Stimulated activated CD8-positive, alpha-beta memory T cell treated with anti-CD3 and anti-CD28 coated beads, Interleukin-12 subunit alpha, Interleukin-12 subunit beta, amount 100 ng/mL, for 1 hour (primary cell): ENCODE measurements around the gene GPRC5D.
A peak's percentile ranks its signal among the peaks of the same experiment; 100 is the strongest.

Experiments used
- DNase-seq: peaks from one replicate; pipeline ENCODE4 v3.0.0-alpha.2; 2020; ENCODE audit warnings: low read depth

The GPRC5D gene

DNA sequence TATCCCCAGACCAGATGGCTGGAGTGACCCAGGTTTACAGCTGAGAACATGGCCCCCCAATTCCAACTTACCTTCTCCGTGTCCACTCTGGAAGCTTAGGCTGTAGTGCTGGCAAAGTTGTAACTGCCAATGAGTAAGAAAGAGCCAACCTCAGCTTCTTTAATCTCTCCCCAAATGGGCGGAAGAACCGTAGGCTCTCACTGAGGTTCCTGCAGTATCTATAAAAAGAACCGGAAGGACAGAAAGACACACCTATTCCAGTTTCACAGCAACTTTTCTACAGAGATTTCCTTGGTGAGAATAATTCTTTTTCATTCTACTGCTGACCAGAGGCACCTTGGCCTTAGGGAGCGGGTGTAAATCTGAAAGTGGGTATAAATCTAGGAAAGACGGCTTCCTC lies at the start of gene GPRC5D:
Gene GPRC5D, minus strand, starts transcription at position 135 of the 400 bp plus-strand sequence. CDS start 1,786 bp downstream, outside the sequence.
- DNase-seq: no peak

DNA sequence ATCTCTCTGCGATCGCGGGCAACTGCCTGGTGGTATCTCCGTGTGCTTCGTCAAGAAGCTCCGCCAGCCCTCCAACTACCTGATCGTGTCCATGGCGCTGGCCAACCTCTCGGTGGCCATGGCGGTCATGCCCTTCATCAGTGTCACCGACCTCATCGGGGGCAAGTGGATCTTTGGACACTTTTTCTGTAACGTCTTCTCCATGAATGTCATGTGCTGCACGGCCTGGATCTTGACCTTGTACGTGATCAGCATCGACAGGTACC lies 49.7 kb upstream of the GPRC5D start:
- DNase-seq: no peak

DNA sequence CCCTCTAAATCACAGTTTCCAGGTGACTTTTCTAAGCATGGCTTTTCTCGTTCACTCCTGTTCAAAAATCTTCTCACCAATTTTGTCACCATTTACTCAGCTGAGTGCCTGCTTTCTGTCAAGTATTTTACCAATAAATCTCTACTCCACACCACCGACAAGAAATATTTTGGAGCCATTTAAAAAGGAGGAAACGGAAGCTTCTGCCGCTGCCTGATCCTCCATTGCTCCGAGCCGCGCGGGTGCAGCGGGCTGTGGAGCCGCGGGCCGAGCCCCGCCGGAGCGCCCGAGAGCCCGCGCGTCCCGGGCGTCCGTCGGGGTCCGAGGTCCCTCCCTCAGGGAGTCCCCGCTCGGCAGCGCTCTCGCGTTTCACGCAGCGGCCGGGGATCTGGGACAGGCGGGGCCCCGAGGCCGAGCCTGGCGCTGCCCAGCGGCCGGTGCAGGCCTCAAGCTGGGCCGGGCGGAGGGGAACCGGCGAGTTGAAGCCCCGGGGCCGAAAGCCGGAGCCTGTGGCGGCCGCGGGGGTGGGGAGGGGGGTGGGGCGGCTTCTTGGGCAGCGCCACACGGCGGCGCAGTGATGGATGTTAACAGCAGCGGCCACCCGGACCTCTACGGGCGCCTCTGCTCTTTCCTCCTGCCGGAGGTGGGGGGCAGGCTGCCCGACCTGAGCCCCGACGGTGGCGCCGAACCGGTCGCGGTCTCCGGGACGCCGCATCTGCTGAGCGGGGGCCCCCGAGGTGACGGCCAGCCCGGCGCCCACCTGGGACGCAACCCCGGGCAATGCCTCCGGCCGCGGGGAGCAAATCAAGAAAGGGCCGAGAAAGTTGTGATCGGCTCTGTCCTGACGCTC lies 49.2 kb upstream of the GPRC5D start:
- no peak for DNase-seq

DNA sequence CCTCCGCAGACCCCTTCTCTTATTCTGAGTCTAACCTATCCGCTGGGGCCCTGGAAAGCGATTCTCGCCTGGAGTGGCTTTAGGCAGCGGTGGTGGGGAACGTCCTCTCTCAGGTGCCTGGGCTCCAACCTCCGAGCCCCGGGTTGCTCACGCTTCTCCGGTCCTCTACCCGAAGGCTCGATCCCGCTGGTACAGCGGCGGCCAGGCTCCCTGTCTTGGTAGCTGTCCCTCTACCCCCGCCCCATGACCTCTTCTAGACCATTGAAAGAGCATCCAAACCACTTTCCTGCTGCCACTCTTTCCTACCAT lies 48.6 kb upstream of the GPRC5D start:
- DNase-seq: peak; percentile 2

DNA sequence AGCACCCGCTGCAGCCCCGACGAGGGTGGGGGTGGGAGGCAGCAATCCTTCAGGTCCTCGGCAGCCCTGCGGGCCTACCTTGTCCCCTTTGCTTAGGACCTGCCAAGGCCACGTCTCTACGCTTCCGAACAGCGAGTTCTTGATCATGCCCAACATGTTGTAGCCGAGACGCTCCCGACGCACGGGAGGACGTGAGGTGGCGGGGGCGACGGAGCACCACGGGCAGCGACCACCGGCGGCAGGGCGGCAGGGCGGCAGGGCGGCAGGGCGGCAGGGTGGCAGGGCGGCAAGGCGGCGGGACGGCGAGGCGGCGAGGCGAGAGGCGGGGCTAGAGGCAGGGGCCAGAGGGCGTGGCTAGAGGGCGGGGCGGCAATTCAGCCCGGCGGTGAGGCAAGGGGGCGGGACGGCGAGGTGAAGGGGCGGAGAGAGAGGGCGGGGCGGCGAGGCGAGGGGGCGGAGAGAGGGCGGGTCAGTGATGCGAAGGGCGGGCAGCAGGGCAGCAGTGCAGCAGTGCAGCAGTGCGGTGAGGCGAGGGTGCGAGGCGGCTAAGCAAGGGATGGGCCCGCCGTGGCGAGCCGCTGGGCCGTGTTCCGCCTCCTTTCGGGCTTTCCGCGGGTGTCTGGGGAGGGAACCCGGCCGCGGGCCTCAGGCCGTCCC lies 48.1 kb upstream of the GPRC5D start, which contains the start of gene HEBP1:
Gene HEBP1, minus strand, starts transcription at position 307 of the 657 bp plus-strand sequence. Its CDS starts 151 bp downstream, at position 156.
- DNase-seq: peak; percentile 94

DNA sequence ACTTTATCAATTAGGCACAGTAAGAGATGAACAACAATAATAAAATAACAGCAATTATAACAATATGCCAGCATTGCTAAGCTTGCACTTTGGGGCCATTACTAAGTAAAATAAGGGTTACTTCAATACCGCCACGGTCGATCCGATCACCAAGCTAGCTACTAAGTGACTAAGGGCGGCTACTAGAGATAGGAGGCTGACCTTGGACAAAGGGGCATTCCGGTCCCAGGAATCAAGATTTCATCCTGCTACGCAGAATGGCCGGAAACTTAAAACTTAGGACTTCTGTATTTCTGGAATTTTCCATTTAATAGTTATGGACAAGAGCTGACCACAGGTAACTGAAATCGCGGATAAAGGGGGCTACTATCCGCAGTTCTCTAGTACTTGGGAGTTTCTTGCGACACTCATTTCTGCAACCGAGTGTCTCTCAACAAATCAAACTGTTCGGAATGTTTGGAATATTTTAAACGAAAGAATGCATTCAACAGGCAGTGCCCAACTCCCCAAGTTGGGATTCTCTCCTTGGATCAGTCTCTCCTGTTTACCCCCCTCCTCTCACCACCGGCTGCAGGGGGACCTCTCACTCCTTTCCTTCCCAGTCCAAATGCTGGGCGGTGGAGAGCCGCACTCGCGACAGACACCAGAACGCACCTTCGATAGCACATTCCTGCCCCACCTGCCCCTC lies 47.4 kb upstream of the GPRC5D start:
- peak; percentile 10 for DNase-seq

DNA sequence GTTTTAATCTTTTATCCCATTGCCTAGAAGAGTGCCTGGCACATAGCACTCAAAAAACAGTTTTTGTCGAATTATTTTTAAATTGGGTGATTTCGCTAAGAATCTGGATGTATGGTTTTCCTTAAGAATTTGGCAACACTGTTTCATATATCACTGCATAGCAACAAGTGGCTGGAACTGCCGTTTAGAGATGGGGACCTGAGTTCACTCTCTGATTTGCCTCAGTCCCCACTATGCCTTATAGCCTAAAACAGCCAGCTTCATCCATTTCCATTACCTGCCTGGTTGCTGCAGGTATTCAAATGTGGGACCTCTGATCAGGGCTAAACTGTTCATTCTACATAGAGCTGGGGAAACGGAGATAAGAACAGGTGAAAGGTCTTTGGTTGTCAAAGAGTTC lies 46.3 kb upstream of the GPRC5D start:
- DNase-seq: no peak

DNA sequence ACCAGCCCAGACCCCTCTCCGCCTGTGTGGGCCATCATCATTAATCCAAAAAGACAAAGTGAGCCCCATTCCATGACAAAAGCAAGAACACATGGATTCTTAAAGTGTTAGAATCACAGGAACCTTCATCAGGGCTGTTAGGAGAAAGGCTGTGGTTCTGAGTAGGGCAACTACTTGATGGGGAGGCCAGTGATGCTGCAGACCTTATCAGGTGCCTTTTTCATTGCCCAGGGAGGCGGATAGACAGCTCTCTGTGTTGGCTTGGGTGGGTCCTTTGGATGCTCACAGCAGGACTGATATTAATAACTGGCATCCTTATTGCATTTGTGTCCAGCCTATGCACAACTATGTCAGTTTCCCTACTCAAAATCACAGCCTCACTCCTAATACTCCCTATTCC lies 45.8 kb upstream of the GPRC5D start:
- DNase-seq: no peak

DNA sequence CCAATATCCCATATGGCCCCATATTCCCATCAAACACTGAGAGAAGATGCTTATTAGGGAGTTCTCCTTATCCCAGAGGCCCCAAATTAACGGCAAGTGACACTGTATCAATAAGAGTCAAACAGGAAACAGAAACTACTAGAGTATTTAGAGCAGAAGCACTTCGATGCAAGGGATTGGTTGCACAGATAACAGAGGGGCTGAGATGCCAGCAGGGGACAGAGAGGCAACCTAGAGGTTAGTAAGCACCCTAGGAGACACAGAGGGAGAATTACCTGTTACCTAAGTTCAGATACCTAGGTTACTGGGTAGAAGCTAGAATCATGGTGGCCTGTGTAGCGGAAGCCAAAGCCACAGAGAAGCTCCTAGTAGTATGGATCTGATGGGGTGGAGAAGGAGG lies 45.2 kb upstream of the GPRC5D start:
- DNase-seq: no peak

DNA sequence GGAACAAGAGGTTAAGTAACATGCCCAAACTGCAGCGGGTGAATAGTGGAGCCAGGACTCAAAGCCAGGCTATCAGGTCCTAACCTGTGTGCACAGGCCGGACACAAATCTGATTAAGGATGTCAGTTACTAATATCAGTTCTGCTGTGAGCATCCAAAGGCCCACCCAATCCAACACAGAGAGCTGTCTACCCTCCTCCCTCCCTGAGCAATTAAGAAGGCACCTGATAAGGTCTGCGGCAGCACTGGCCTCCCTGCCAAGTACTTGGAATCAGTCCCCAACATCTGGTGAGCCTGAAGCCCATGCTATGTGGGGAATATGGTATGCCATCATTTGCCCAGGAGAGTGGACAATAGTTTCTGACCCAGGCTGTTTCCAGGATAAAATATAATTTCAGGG lies 44.2 kb upstream of the GPRC5D start:
- no peak for DNase-seq

DNA sequence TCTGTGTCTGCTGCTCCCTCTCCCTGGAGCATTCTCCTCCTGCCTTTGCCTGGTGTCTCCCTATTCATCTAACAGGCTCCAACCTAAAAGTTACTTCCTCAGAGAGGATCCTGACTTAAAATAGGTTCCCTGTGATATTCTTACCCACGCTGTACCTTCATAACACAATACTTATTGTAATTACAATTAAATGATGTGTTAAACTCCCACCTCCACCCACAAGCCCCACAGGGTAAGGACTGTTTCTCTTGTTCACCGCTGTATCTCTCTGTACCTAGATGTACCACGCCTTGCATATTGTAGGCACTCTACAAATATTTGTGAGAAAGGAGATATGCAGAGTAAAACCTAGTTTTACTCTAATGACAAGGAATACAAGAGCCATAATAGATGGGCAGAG lies 43.1 kb upstream of the GPRC5D start:
- DNase-seq: no peak

DNA sequence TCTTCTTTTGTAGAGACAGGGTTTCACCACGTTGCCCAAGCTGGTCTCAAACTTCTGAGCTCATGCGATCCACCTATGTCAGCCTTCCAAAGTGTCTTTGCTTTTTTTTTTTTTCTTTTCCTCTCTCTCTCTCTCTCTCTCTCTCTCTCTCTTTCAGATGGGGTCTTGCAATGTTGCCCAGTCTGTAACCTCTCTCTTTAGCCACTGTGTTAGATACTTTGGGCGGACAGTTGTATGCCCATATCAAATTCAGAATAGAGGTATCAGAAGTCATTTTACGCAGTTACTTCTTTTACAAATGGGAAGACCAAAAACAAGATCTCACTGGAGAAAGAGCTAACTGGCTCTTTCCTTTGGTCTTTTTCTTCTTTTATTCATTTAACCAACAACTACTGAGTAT lies 41.4 kb upstream of the GPRC5D start:
- no peak for DNase-seq

DNA sequence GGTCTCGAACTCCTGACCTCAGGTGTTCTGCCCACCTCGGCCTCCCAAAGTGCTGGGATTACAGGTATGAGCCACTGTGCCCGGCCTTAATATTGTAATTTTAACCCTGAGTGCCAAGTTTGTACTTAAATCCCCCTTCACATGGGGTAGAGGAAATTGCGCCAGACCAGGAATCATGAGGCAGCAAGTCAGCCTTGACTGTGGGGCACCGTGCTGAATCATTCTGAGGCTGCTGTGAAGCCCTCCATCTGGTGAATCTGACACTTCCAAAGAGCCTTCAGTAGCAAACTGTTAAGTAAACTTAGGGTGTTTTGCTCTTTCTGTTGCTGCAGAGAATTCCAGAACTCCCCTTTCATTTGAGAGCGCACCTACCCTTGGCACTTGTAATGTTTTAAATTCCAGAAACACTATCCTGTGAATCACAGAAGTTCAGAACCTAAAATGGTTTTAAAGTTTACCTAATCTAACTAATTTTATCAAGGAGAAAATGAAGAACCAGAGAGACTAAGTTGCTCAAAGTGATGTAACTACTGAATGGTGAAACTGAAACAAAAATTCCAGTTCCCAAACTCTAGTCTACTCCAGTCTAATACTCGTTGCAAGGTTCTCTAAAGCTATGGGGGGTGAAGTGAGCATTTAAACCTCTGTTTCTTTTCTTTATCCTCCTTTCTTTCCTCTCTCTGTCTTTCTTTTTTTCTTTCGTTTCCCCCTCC lies 40.6 kb upstream of the GPRC5D start:
- DNase-seq: no peak

DNA sequence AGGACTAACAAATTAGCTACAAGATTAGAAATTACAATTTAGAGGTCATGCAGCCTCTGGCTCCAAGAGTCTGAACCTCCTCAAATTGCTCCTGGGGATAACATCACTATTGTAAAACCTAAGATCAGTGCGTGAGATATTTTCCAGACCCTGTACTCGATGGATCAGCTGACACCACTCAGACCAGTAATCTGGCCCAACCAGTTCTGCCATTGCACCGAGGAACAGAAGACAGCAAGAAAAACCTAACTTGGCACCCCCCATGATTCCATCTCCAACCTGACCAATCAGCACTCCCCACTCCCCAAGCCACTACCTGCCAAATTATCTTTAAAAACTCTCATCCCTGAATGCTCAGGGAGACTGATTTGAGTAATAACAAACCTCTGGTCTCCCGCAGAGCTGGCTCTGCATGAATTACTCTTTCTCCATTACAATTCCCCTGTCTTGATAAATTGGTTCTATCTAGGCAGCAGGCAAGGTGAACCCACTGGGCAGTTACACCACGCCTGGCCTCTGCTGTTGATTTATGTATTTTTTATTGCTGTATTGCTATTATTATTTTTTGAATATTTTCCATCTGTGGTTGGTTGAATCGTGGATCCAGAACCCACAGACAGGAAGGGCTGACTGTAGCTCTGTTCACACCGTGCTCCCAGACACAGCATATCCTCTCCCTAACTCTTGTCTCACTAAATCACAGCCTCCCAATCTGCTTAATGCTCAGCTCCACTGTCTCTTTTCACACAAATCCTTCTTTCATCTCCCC lies 38.9 kb upstream of the GPRC5D start:
- no peak for DNase-seq

DNA sequence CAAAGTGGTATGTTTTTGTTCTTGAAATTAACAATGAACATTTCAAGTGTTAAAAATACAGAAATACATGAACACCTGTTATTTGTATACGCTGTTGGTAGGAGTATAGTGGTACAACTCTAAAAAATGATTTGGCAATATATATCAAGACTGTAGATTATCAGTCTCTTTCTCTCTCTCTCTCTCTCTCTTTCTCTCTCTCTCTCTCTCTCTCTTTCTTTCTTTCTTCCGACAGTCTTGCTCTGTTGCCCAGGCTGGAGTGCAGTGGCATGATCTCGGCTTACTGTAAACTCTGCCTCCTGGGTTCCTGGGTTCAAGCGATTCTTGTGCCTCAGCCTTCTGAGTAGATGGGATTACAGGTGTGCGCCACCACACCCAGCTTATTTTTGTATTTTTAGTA lies 35.5 kb upstream of the GPRC5D start:
- no peak for DNase-seq

DNA sequence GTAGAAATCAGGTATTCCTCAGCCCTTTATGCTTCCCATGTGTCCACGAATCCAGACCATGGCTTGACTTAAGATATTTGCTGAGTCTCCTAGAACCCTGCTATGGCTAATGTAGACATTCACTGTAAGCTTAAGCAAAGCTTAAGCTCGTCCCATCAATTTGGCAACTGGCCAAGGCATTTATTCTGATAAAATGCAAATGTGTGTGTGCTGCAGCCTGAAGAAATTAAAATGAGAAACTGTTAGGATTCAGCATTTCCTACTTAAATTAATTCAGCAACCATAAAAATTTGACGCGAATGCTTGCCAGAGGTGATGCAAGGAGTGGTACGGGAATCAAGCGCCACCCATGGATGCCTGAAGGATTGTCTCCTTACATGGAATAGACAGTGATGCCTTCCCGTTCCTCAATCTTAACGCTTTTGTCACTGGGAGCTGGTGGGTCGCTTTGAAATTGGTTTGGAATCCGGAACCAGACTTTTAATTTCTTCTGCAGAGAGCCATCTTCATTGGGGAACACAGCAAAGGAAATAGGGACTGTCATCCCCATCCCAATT lies 34.9 kb upstream of the GPRC5D start:
- no peak for DNase-seq

DNA sequence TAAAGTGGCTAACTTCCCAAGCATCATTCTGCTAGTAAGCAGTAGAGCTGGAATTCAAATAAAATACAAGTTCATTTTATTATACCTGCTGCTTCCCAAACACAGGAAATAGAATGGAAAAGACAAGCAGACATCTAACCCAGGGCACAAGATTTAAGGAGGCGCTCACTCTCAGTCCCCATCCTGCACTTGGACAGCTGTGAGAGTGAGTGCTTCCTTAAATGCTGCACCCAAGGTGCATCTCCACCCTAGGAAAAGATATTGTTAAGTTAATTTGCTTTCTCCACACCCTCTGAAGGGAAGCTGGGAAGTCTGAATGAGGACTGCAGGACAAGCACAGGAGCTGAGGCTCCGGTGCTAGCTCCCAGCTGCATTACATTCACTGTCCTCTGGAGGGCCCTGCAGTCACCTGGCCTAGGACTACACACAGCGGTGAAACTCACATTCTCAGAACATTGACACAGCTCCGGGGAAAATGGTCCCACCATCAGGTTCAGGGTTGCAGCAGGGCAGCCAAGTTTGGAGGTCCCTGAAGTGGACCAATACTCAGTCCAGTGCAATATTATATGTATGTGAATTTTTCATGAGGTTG lies 33.9 kb upstream of the GPRC5D start:
- no peak for DNase-seq

DNA sequence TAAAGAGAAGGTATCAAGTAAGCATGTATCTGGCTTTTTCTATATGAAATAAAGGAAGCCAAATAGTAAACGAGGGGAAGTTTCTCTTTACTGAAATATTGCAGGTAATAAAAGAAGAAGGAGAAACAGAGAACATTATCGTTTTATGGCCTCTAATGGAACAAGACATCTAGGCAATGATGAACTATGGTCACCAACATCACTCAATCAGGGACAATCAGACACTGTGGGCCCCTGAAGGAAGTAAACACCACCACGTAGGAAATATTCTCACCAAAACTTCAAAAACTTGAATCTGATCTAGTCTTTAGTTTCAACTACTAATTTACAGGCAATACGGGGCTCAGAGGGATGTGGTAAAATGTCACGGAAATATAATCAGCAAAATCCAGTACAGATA lies 32.2 kb upstream of the GPRC5D start:
- no peak for DNase-seq

DNA sequence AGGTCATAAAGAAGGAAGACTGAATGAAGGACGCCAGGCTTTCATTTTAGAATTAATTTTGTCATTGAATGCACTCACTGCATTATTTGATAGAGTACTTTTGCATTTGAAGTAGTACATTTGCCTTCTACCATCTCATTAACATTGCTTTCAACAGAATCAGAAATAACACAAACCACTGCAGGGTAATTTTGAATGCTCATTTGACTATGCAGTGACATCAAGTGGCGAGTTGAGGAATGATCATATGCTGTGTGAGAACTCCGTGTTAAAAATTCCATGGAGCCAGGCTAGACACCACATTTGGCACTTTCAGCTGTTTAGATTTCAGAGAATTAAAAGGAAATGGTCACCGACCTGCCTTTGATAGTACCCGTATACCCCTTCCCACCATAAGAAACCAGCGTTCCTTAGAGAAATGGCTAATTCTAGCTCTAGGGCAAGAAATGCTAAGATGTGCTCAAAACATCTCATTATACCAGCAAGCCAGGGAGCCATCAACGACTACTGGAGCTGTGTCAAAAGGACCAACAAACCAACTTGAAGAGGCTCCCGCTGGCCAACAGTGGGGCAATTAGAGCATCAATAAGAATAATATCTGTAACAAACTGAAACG lies 31.6 kb upstream of the GPRC5D start:
- no peak for DNase-seq

DNA sequence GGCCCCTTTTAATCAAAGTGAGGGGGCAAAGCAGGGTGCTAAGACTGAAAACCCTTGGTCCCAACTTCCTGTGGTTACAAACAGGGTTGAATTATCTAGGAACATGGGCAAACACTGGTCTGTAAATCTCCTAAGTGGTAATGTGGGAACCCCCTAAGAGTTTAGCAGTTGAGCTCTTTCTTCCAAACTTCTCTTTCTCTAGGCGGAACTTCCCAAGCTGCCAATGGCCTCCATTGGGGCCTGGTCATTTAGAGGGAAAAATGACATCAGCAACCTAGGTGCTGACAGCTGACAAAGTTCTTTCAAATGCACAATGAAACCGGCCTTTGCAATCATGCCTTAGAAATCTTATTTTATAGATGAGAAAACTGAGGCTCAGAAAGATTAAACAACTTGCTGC lies 30.4 kb upstream of the GPRC5D start:
- DNase-seq: no peak

DNA sequence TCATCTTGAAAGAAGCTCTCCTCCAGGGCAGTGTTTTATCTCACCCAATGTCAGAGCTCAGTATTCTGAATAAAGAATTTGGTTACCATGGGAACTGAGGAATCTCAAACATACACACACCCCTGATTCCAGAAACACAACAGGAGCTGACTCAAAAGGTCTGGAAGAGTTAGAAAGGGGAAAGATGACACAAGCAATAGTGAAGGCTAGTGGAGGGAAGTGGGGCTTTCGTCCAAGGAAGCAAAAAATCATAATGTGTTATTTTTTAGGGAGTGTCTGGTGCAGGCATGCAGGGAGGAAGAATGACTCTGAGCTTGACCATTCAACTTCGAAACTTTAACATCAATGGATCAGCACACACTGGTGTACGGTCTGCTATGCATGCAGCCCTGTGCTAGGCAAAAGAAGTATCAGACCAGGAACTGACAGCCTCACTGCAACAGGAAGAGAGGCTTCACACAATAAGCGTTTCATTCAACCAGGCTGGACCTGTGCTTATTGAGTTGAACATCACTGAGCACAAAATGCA lies 27.8 kb upstream of the GPRC5D start:
- no peak for DNase-seq
